Astrocyte (in vitro differentiated cells and primary cell): ENCODE results near the gene PSME3IP1. TPM values are rescaled to one million over a fixed set of nuclear protein-coding genes. Genes with fewer than 3 reads are reported as not detected.

Experiments used
- DNase-seq: peaks from one replicate; pipeline ENCODE4 v3.0.0-alpha.2; 2010; ENCODE audit warnings: low read depth
- FAIRE-seq: peaks from 2 replicates; lab custom pipeline; 2011; peaks lifted over from hg19 to GRCh38; lab: Jason Lieb, UNC
- H2AFZ ChIP-seq: 2 replicates; pipeline ENCODE4 v1.6.0; 2012; ENCODE audit warnings: low read depth, low read length, inconsistent platforms
- H3K27ac ChIP-seq: 2 replicates; pipeline ENCODE4 v1.5.1; 2011; ENCODE audit warnings: low read depth, low read length, inconsistent platforms
- H3K27me3 ChIP-seq: 2 replicates; pipeline ENCODE4 v1.6.0; 2011; ENCODE audit warnings: low read length, inconsistent platforms; ENCODE audit not compliant: insufficient read depth
- H3K36me3 ChIP-seq: 2 replicates; pipeline ENCODE4 v1.5.1; 2011; ENCODE audit warnings: low read length, inconsistent platforms; ENCODE audit not compliant: insufficient read depth
- H3K4me1 ChIP-seq: 2 replicates; pipeline ENCODE4 v1.5.1; 2011; ENCODE audit warnings: low read length, inconsistent platforms; ENCODE audit not compliant: insufficient read depth
- H3K4me2 ChIP-seq: 2 replicates; pipeline ENCODE4 v1.6.0; 2012; ENCODE audit warnings: low read length, inconsistent platforms
- H3K4me3 ChIP-seq: 2 replicates; pipeline ENCODE4 v1.5.1; 2011; ENCODE audit warnings: low read depth, mild to moderate bottlenecking, low read length, inconsistent platforms; ENCODE audit not compliant: insufficient read depth
- H3K79me2 ChIP-seq: 2 replicates; pipeline ENCODE4 v1.6.0; 2012; ENCODE audit warnings: mild to moderate bottlenecking, low read length, inconsistent platforms; ENCODE audit not compliant: insufficient read depth
- H3K9ac ChIP-seq: 2 replicates; pipeline ENCODE4 v1.6.0; 2012; ENCODE audit warnings: mild to moderate bottlenecking, low read length, inconsistent platforms
- H3K9me3 ChIP-seq: 2 replicates; pipeline ENCODE4 v1.5.1; 2012; ENCODE audit warnings: low read depth, mild to moderate bottlenecking, low read length, inconsistent platforms; ENCODE audit not compliant: insufficient read depth
- H4K20me1 ChIP-seq: 2 replicates; pipeline ENCODE4 v1.6.0; 2012; ENCODE audit warnings: low read length, inconsistent platforms; ENCODE audit not compliant: insufficient read depth
- H3K27ac Mint-ChIP-seq: one replicate; pipeline ENCODE4 v1.8.0; 2021; ENCODE audit warnings: mild to moderate bottlenecking, mixed read lengths; ENCODE audit not compliant: unreplicated experiment
- H3K27me3 Mint-ChIP-seq: one replicate; pipeline ENCODE4 v1.8.0; 2021; ENCODE audit warnings: low read depth, mixed read lengths; ENCODE audit not compliant: unreplicated experiment
- H3K36me3 Mint-ChIP-seq: one replicate; pipeline ENCODE4 v1.8.0; 2021; ENCODE audit warnings: low read depth, mixed read lengths; ENCODE audit not compliant: unreplicated experiment
- H3K4me1 Mint-ChIP-seq: one replicate; pipeline ENCODE4 v1.8.0; 2021; ENCODE audit warnings: low read depth, mixed read lengths; ENCODE audit not compliant: unreplicated experiment
- H3K4me3 Mint-ChIP-seq: one replicate; pipeline ENCODE4 v1.8.0; 2021; ENCODE audit warnings: mild to moderate bottlenecking, moderate library complexity, mixed read lengths; ENCODE audit not compliant: unreplicated experiment
- H3K9me3 Mint-ChIP-seq: one replicate; pipeline ENCODE4 v1.8.0; 2021; ENCODE audit warnings: mild to moderate bottlenecking, mixed read lengths; ENCODE audit not compliant: unreplicated experiment
- EZH2 ChIP-seq: IDR thresholded peaks from 2 replicates; pipeline ENCODE4 v1.6.1; 2012; ENCODE audit warnings: mild to moderate bottlenecking, low read length, inconsistent platforms; ENCODE audit not compliant: insufficient read depth
- total RNA-seq: library from RNA; stranded (reverse); gene quantifications from 2 replicates; pipeline ENCODE4 v1.2.1, GENCODE V29; 2021
- TF ChIP-seq, protein P1 (sequence below): IDR thresholded peaks from 2 replicates; pipeline ENCODE4 v1.5.1; 2011; ENCODE audit warnings: low read depth, mild to moderate bottlenecking, inconsistent platforms, low read length, moderate library complexity; ENCODE audit not compliant: insufficient read depth

PSME3IP1 gene
- total RNA-seq, 1 donor from 2014 or later: 78.8 TPM

DNA sequence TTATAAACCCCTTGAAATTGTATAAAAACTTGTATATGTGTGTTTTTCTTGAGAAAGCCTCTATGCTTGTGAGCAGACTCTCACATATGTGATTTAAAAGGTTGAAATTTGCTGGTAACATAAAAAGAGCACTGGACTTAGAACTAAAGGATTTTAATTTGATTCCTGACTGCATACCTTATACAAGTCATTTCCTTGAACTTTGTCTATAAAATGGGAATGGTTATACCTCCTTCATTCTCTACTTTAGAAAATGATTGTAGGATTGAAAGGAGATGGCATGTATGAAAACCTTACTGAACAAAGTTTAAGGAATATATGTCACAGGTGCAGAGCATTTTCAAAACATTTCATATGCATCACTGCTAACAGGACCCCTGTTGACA, 48.9 kb upstream of the PSME3IP1 start:
- Mint-ChIP-seq H3K36me3 (peaks cover 34% of the 10 kb centered on the region), H3K4me1 (peaks cover 11% of the 10 kb centered on the region), H3K27ac (no peak overlapping the region), H3K27me3 (no peaks in the 10 kb centered on the region), H3K9me3 (no peaks in the 10 kb centered on the region), H3K4me3 (no peak overlapping the region)
- Histone ChIP-seq H2AFZ (no peak overlapping the region), H3K4me3 (no peak overlapping the region), H3K4me2 (no peak overlapping the region), H4K20me1 (peaks cover 6% of the 10 kb centered on the region), H3K79me2 (no peaks in the 10 kb centered on the region), H3K36me3 (peaks cover 47% of the 10 kb centered on the region), H3K9me3 (no peaks in the 10 kb centered on the region), H3K27me3 (no peaks in the 10 kb centered on the region), H3K27ac (no peak overlapping the region), H3K9ac (no peak overlapping the region), H3K4me1 (peaks cover 10% of the 10 kb centered on the region)
- no peak for FAIRE-seq
- no peak for DNase-seq
- TF ChIP-seq, protein P1, sequence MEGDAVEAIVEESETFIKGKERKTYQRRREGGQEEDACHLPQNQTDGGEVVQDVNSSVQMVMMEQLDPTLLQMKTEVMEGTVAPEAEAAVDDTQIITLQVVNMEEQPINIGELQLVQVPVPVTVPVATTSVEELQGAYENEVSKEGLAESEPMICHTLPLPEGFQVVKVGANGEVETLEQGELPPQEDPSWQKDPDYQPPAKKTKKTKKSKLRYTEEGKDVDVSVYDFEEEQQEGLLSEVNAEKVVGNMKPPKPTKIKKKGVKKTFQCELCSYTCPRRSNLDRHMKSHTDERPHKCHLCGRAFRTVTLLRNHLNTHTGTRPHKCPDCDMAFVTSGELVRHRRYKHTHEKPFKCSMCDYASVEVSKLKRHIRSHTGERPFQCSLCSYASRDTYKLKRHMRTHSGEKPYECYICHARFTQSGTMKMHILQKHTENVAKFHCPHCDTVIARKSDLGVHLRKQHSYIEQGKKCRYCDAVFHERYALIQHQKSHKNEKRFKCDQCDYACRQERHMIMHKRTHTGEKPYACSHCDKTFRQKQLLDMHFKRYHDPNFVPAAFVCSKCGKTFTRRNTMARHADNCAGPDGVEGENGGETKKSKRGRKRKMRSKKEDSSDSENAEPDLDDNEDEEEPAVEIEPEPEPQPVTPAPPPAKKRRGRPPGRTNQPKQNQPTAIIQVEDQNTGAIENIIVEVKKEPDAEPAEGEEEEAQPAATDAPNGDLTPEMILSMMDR: no peak
- TF ChIP-seq EZH2: no peak

DNA sequence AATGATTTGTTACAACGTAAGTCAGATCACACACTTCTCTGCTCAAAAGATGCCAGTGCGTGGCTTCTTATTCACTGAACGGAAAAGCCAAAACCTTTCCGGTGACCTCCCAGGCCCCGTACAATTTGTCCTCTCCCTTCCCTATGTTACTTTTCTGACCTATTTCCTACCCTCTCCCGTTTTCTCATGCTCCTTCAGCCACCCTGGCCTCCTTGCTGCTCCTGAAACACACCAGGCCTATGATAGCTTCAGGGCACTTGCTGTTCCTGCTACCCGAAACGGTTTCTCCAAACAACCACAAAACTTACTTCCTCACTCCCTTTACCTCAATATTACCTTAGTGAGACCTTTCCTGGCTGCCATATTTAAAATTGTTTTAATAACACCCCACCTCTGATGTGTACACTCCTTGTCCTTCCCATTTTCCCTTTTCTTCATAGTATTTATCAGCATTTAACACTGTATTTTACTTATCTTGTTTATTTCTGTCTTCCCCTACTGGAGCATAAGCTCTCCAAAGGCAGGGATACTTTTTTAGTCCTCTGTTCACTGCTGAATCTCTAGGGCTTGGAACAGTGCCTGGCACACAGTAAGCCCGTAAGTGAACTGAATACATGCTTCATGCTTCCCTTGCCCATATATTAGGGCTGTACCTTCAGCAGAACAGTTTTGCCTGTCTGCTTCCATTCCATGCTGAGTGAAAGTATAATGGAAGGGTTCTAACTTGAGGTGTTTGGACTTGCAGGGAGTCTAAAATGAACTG, 48.3 kb upstream of the PSME3IP1 start:
- Histone ChIP-seq H3K4me3 (no peak overlapping the region), H3K27me3 (no peaks in the 10 kb centered on the region), H2AFZ (no peak overlapping the region), H3K9ac (no peak overlapping the region), H3K36me3 (peaks cover 44% of the 10 kb centered on the region), H3K4me2 (no peak overlapping the region), H3K9me3 (no peaks in the 10 kb centered on the region), H4K20me1 (peaks cover 6% of the 10 kb centered on the region), H3K79me2 (no peaks in the 10 kb centered on the region), H3K4me1 (peaks cover 10% of the 10 kb centered on the region), H3K27ac (no peak overlapping the region)
- H3K27ac Mint-ChIP-seq: no peak overlapping the region
- H3K4me1 Mint-ChIP-seq: peaks cover 11% of the 10 kb centered on the region
- TF ChIP-seq, protein P1: no peak
- H3K4me3 Mint-ChIP-seq: peak overlapping the region; percentile 4
- DNase-seq (no peak), FAIRE-seq (no peak)
- peaks cover 32% of the 10 kb centered on the region for H3K36me3 Mint-ChIP-seq
- no peaks in the 10 kb centered on the region for H3K27me3 Mint-ChIP-seq
- no peaks in the 10 kb centered on the region for H3K9me3 Mint-ChIP-seq

DNA sequence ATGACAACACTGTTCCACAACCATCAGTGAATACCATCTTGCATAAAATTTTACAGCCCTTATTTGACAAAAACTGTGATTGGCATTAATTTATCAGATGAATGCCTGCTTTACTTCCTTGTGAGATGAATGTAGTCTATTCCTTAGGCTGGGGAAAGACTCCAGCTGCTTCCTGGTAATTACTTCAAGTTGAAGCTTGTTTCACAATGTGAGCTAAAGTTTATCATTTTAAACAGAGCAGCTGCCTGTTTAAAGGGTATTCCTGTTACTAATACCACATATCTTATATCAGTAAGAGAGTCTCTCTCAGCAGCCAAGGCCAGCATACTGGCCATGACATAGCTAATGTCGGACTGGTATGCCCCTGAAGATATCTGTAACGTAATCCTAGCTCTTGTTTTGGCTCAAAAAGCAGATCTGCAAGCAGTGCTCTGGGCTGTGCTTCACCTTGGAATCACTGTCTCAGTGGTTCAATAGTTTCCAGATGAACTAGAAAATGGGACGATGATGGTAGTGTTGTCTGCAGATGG, 46.0 kb upstream of the PSME3IP1 start:
- no peak overlapping the region for H2AFZ ChIP-seq
- Mint-ChIP-seq H3K4me1 (peaks cover 11% of the 10 kb centered on the region), H3K4me3 (no peak overlapping the region), H3K9me3 (no peaks in the 10 kb centered on the region), H3K27ac (no peak overlapping the region), H3K36me3 (peaks cover 31% of the 10 kb centered on the region), H3K27me3 (no peaks in the 10 kb centered on the region)
- no peaks in the 10 kb centered on the region for H3K9me3 ChIP-seq
- peaks cover 6% of the 10 kb centered on the region for H4K20me1 ChIP-seq
- H3K79me2 ChIP-seq: no peaks in the 10 kb centered on the region
- no peaks in the 10 kb centered on the region for H3K27me3 ChIP-seq
- H3K4me3 ChIP-seq: no peak overlapping the region
- H3K27ac ChIP-seq: no peak overlapping the region
- FAIRE-seq (no peak), DNase-seq (no peak)
- peaks cover 10% of the 10 kb centered on the region for H3K4me1 ChIP-seq
- H3K4me2 ChIP-seq: no peak overlapping the region
- no peak for TF ChIP-seq EZH2
- TF ChIP-seq, protein P1: no peak
- no peak overlapping the region for H3K9ac ChIP-seq
- peaks cover 51% of the 10 kb centered on the region for H3K36me3 ChIP-seq
